Kidney (tissue), 14 donors: ENCODE data around the gene ENPP6. TPM values are rescaled to one million over a fixed set of nuclear protein-coding genes. Genes with fewer than 3 reads are reported as not detected.

Source experiments
- DNase-seq, 5 donors: peaks; one replicate each; pipeline ENCODE4 v3.0.0-alpha.2; 2013 to 2020
- FAIRE-seq: peaks from 2 replicates; lab custom pipeline; 2012; peaks lifted over from hg19 to GRCh38; lab: Jason Lieb, UNC
- H3K27ac ChIP-seq, 2 donors: one replicate each; pipeline ENCODE4 v1.7.0; 2013; ENCODE audit warnings: low read depth in 2 of 2, low read length in 2 of 2, inconsistent platforms in 1 of 2
- H3K27me3 ChIP-seq: one replicate; pipeline ENCODE4 v1.7.1; 2013; ENCODE audit warnings: low read length, inconsistent platforms; ENCODE audit not compliant: control insufficient read depth, insufficient read depth
- H3K36me3 ChIP-seq, 3 donors: one replicate each; pipeline versions ENCODE4 v1.7.0 to v1.7.1; 2013; ENCODE audit warnings: low read length in 3 of 3, control low read depth in 1 of 3, inconsistent platforms in 1 of 3; ENCODE audit not compliant: insufficient read depth in 3 of 3, control insufficient read depth in 2 of 3
- H3K4me1 ChIP-seq, 3 donors: one replicate each; pipeline versions ENCODE4 v1.7.0 to v1.7.1; 2013; ENCODE audit warnings: low read length in 3 of 3, inconsistent platforms in 1 of 3, low read depth in 1 of 3; ENCODE audit not compliant: control insufficient read depth in 2 of 3, insufficient read depth in 2 of 3
- H3K4me3 ChIP-seq, 3 donors: one replicate each; pipeline versions ENCODE4 v1.7.0 to v1.8.1; 2013; ENCODE audit warnings: low read length in 3 of 3, control low read depth in 1 of 3, inconsistent platforms in 1 of 3
- H3K9ac ChIP-seq, 3 donors: one replicate each; pipeline versions ENCODE4 v1.7.0 to v1.7.1; 2013; ENCODE audit warnings: low read length in 3 of 3, control low read depth in 1 of 3, inconsistent platforms in 1 of 3
- H3K9me3 ChIP-seq, 3 donors: one replicate each; pipeline versions ENCODE4 v1.7.0 to v1.7.1; 2013; ENCODE audit warnings: low read length in 3 of 3, control low read depth in 1 of 3, inconsistent platforms in 1 of 3; ENCODE audit not compliant: control insufficient read depth in 2 of 3, insufficient read depth in 1 of 3
- CTCF ChIP-seq: IDR thresholded peaks from 3 replicates; pipeline ENCODE4 v1.5.1; 2012; ENCODE audit warnings: mild to moderate bottlenecking, moderate library complexity, borderline replicate concordance; ENCODE audit not compliant: insufficient read depth; ENCODE audit errors: extremely low read depth
- intact Hi-C: fragments of 100-400 bp; cut with DNase I; formaldehyde crosslinking; loops from one replicate; pipeline ENCODE4 v1.11.1; 2022
- polyA plus RNA-seq: library from polyadenylated mRNA; stranded (reverse); fragments of 350-450 nt; fragmentation: Illumina TruSeq; extraction: RNeasy Lipid Tissue Mini Kit (QIAGEN cat#74804); gene quantifications from one replicate; pipeline ENCODE4 v1.2.3, GENCODE V29; 2014; ENCODE audit warnings: low read depth, low replicate concordance; ENCODE audit not compliant: insufficient read depth
- total RNA-seq: library from RNA; stranded (reverse); fragmentation: NEBNext Ultra II Directional; extraction: Animal tissue kit (Norgen Biotek cat#: 25700); gene quantifications from one replicate; pipeline ENCODE4 v1.2.1, GENCODE V29; 2021
- donor health status: control.
- donor health status: control.
- donor health status: control.
- donor health status: control.
- donor health status: control.
- donor health status: DM: yes; HTN: yes; CAD: no.
- donor health status: Normal renal cell carcinoma (clear cell type).

Gene ENPP6
- total and polyA plus RNA-seq, 2 donors from 2014 or later = 0.91 to 7.2 TPM

GRCh38 chr4:184250795-184251669 is 33.4 kb upstream of the ENPP6 start:
- TF ChIP-seq CTCF = peak; percentile 55
- H3K27me3 ChIP-seq = no peaks in the 10 kb centered on the region
- intact Hi-C loops = no loop called here
- H3K9ac ChIP-seq = no peak overlapping the region
- H3K36me3 ChIP-seq = no peaks in the 10 kb centered on the region
- no peaks in the 10 kb centered on the region for H3K9me3 ChIP-seq
- DNase-seq = peak in 2 of 5 donors; percentile 67 to 79
- no peak overlapping the region for H3K4me3 ChIP-seq
- H3K4me1 ChIP-seq = no peaks in the 10 kb centered on the region
- no peak for FAIRE-seq
- H3K27ac ChIP-seq = no peak overlapping the region

GRCh38 chr4:184248216-184248615 is 30.5 kb upstream of the ENPP6 start:
- Histone ChIP-seq H3K4me3 (no peak overlapping the region), H3K9me3 (no peaks in the 10 kb centered on the region), H3K9ac (no peak overlapping the region), H3K27me3 (no peaks in the 10 kb centered on the region), H3K4me1 (no peaks in the 10 kb centered on the region), H3K36me3 (no peaks in the 10 kb centered on the region), H3K27ac (no peak overlapping the region)
- no peak for TF ChIP-seq CTCF
- FAIRE-seq (no peak), DNase-seq (no peak)
- intact Hi-C loops = no loop called here

- TF ChIP-seq CTCF = no peak
- intact Hi-C loops = no loop called here
- DNase-seq (no peak), FAIRE-seq (no peak)
- Histone ChIP-seq H3K4me1 (no peaks in the 10 kb centered on the region), H3K27me3 (no peaks in the 10 kb centered on the region), H3K9ac (no peak overlapping the region), H3K27ac (no peak overlapping the region), H3K4me3 (no peak overlapping the region), H3K9me3 (no peaks in the 10 kb centered on the region), H3K36me3 (no peaks in the 10 kb centered on the region)
Measured at GRCh38 chr4:184247421-184247820, 29.7 kb upstream of the ENPP6 start.
